Ascending aorta (tissue), 2 donors: Measurements from ENCODE around the gene UBL3. TPM values are rescaled to one million over a fixed set of nuclear protein-coding genes. Genes with fewer than 3 reads are reported as not detected.

ENCODE experiments used
- DNase-seq, 2 donors: peaks; one replicate each; pipeline ENCODE4 v3.0.0-alpha.2; 2019; ENCODE audit warnings: low spot score in 2 of 2
- H3K27ac ChIP-seq, 2 donors: fragments of 200-600 bp; sonication (generic); one replicate each; pipeline ENCODE4 v1.5.1; 2016 to 2017; ENCODE audit warnings: mild to moderate bottlenecking in 1 of 2
- H3K27me3 ChIP-seq: fragments of 200-600 bp; sonication (generic); one replicate; pipeline ENCODE4 v1.5.1; 2017
- H3K36me3 ChIP-seq, 2 donors: fragments of 200-600 bp; sonication (generic); one replicate each; pipeline ENCODE4 v1.5.1; 2016
- H3K4me1 ChIP-seq, 2 donors: fragments of 200-600 bp; sonication (generic); one replicate each; pipeline ENCODE4 v1.5.1; 2016 to 2017; ENCODE audit warnings: mild to moderate bottlenecking in 1 of 2
- H3K4me3 ChIP-seq, 2 donors: fragments of 200-600 bp; sonication (generic); one replicate each; pipeline ENCODE4 v1.5.1; 2016 to 2017; ENCODE audit warnings: mild to moderate bottlenecking in 1 of 2
- H3K9me3 ChIP-seq, 2 donors: fragments of 200-600 bp; sonication (generic); one replicate each; pipeline ENCODE4 v1.5.1; 2016
- intact Hi-C: fragments of 100-400 bp; cut with DNase I; formaldehyde crosslinking; loops from one replicate; pipeline ENCODE4 v1.15.1; 2023
- total RNA-seq: library from RNA; depleted of rRNA; stranded (reverse); fragments of >200 nt; gene quantifications from one replicate; pipeline ENCODE4 v1.1.0, GENCODE V29; 2016
- TF ChIP-seq, protein P1 (sequence below), 3 experiments: fragments of 200-600 bp in 2 of 3; fragments of 450-650 bp in 1 of 3; sonication (generic) in 2 of 3; IDR thresholded peaks; one replicate each; pipeline ENCODE4 v1.5.1; 2016 to 2019; ENCODE audit warnings: antibody characterized with exemption in 3 of 3, mild to moderate bottlenecking in 1 of 3, moderate library complexity in 1 of 3

Gene UBL3
- total RNA-seq, 1 donor from 2014 or later = 17.9 TPM

DNA sequence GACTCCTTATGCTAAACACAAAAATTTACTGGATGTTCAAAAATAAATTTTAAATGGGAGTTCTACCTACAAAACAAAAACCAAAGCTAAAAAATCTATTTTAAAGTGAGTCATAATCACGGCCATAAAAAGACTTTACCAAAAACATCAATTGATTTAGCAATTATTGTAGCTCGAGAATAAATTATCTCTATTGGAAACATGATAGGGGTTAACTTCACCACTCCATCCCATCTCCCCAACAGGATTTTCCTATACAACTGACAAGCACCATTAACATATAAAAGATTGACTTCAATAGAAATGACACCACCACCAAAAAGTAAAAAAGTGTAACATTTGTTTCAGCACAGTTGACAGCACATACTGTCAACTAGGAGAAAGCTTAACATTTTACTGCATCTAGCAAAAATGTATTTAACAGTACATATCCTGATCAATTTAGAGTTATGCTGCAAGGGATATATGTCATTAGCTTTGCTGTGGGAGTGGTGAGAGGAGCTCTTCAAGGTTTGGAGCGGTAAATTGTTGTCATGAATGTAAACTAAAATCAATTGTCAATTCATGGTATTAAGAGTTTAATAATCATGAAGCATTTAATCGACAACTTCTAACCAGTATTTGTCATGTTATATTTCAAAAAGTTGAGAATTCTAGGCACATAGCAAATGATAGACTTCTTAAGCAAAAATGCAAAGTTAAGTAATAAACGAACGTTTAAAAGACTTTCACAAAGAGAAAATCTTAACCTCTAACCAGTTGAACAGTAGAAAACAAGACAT, 3.8 kb downstream of the UBL3 start:
- no peak for DNase-seq
- Histone ChIP-seq H3K4me3 (peak overlapping the region; percentile 76 to 95), H3K27me3 (no peaks in the 10 kb centered on the region), H3K27ac (peak overlapping the region; percentile 27 to 69), H3K36me3 (no peaks in the 10 kb centered on the region), H3K9me3 (no peaks in the 10 kb centered on the region), H3K4me1 (peaks cover 0 to 16% of the 10 kb centered on the region in 2 donors)
- intact Hi-C loops = loop anchor here (5.0 to 10.0 kb wide), 4 partner anchors 72 to 618 kb away; partner anchors contain the start of gene HMGB1
- TF ChIP-seq, protein P1, sequence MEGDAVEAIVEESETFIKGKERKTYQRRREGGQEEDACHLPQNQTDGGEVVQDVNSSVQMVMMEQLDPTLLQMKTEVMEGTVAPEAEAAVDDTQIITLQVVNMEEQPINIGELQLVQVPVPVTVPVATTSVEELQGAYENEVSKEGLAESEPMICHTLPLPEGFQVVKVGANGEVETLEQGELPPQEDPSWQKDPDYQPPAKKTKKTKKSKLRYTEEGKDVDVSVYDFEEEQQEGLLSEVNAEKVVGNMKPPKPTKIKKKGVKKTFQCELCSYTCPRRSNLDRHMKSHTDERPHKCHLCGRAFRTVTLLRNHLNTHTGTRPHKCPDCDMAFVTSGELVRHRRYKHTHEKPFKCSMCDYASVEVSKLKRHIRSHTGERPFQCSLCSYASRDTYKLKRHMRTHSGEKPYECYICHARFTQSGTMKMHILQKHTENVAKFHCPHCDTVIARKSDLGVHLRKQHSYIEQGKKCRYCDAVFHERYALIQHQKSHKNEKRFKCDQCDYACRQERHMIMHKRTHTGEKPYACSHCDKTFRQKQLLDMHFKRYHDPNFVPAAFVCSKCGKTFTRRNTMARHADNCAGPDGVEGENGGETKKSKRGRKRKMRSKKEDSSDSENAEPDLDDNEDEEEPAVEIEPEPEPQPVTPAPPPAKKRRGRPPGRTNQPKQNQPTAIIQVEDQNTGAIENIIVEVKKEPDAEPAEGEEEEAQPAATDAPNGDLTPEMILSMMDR (IDR thresholded peaks at IDR 0.05) = no peak

DNA sequence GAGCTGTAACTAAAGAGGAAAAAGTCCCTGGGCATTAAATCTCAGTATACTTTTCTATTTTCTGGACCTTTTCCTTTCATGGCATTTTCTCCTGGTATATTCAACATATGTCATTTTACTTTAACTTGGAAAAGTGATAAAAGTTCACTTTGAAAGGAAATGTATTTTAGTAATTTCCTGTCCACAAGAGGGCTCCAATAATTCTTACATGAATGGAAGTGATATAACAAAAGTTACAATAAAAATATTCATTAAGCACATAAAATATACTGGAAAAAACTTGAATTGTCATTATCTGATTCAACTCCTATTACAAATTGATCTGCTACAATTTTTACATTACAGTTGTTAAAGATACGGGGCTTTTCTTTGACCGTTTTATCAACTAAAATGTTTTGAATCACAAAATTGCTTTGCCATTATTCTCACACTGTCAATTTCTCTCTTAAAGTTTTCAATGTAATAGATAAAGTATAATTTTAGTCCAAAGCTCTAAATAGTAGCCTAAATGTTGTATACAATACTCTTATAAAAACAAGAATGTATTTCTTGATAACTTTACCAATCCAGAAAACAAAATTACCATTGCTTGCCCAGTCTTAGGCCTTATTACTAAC, 4.9 kb downstream of the UBL3 start:
- H3K4me3 ChIP-seq = no peak overlapping the region
- no peak for DNase-seq
- intact Hi-C loops = loop anchor here (5.0 to 10.0 kb wide), 4 partner anchors 71 to 619 kb away; partner anchors contain the start of gene HMGB1
- H3K4me1 ChIP-seq = peaks cover 0 to 16% of the 10 kb centered on the region in 2 donors
- TF ChIP-seq, protein P1 (IDR thresholded peaks at IDR 0.05) = peak in 2 of 3 experiments; percentile 29 to 51
- H3K9me3 ChIP-seq = no peaks in the 10 kb centered on the region
- H3K27ac ChIP-seq = no peak overlapping the region
- no peaks in the 10 kb centered on the region for H3K36me3 ChIP-seq
- no peaks in the 10 kb centered on the region for H3K27me3 ChIP-seq

DNA sequence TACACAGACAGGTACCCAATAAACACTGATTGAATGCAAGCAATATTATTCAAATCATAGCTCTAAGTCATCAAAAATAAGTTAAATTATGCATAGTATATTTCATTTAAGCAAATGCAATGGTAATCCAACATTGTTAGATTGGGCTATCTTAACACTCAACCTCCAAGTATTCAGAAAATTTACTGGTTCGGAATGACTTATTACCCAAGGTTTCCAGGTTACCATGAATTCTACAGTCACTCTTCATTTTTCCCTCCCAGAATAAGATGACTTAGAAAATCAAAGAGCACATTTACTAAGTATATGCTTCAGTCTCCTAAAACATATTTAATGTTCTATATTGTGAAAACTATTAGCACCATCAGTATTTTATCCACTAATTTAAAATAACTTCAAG, 6.0 kb downstream of the UBL3 start:
- no peak overlapping the region for H3K4me3 ChIP-seq
- no peaks in the 10 kb centered on the region for H3K27me3 ChIP-seq
- H3K9me3 ChIP-seq = no peaks in the 10 kb centered on the region
- TF ChIP-seq, protein P1 (IDR thresholded peaks at IDR 0.05) = no peak
- no peak for DNase-seq
- intact Hi-C loops = loop anchor here (10.0 kb wide), 3 partner anchors 70 to 620 kb away; partner anchors contain the start of gene HMGB1
- no peaks in the 10 kb centered on the region for H3K36me3 ChIP-seq
- peaks cover 0 to 16% of the 10 kb centered on the region in 2 donors for H3K4me1 ChIP-seq
- H3K27ac ChIP-seq = no peak overlapping the region

DNA sequence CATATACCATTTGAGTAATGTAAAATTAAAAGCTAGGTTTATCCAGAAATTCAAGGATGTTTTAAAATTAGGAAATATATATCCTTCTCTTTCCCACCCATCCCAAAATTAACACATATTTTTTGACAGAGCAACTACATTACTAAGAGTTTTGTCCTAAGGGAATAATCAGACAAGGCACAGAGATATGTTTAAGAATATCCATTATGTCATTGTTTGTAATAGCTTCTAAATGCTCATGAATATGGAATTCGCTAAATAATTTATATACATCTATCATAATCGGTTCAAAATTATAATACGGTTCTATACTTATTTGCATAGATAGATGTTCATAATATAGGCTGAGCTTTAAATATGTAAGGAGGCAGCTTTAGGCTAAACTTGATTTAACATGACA, 9.8 kb downstream of the UBL3 start:
- Histone ChIP-seq H3K27me3 (no peaks in the 10 kb centered on the region), H3K9me3 (no peaks in the 10 kb centered on the region), H3K36me3 (no peaks in the 10 kb centered on the region), H3K4me3 (no peak overlapping the region), H3K4me1 (peaks cover 0 to 8% of the 10 kb centered on the region in 2 donors), H3K27ac (no peak overlapping the region)
- no peak for DNase-seq
- intact Hi-C loops = loop anchor here (10.0 kb wide), 3 partner anchors 66 to 624 kb away; partner anchors contain the start of gene HMGB1
- TF ChIP-seq, protein P1 (IDR thresholded peaks at IDR 0.05) = no peak

DNA sequence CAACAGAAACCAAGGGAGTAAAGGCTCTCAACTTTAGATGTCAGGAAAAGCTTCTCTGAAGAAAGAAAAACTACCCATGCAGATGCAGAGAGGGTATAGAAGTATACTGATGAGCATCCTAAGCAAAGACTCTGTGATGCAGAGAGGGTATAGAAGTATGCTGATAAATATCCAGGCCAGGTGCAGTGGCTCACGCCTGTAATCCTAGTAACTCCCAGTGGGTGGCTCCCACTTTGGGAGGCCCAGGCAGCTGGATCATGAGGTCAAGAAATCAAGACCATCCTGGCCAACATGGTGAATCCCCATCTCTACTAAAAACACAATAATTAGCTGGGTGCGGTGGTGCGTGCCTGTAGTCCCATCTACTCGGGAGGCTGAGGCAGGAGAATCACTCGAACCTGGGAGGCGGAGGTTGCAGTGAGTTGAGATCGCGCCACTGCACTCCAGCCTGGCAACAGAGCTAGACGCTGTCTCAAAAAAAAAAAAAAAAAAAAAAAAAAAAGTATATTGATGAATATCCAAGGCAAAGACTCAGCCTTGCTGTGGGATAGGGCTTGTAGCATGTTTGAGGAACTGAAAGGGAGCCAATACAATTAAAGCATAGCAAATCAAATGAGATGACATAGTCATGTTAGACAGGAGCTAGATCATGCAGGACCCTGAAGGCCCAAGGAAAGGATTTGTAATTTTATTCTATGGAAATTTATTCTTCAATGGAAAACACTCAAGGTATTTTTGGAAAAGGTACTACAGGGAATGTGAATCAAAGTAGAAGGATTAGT, 14.9 kb downstream of the UBL3 start:
- no peaks in the 10 kb centered on the region for H3K9me3 ChIP-seq

More for the DNA sequence above, 14.9 kb downstream of the UBL3 start:
- TF ChIP-seq, protein P1 (IDR thresholded peaks at IDR 0.05) = no peak
- Histone ChIP-seq H3K27ac (no peak overlapping the region), H3K27me3 (no peaks in the 10 kb centered on the region), H3K36me3 (no peaks in the 10 kb centered on the region), H3K4me1 (peaks cover 0 to 2% of the 10 kb centered on the region in 2 donors), H3K4me3 (no peak overlapping the region)
- intact Hi-C loops = no loop called here
- no peak for DNase-seq
